ENCODE measurements around the gene CDK15.

The CDK15 gene

DNA sequence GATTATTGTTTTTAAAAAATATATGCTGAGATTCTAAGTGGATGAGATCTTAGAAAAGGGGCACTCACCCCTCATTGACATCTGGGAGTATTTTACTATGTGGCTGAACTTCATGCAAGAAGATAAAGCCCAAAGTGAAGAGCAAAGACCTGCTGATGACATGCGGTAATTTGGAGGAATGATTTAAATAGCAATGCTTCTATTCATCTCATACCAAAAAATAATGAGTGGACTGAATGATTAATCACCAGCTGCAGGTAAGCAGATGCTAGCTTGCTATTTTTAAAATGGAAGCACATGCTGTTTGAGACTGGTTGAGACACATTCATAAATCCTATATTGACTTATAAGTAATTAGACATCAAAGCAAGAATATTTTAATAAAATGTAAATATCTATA, 12.7 kb upstream of the CDK15 start:
- ChIA-PET CTCF (interaction anchor here (0.7 to 2.4 kb wide), 4 partner anchors 67 to 401 kb away, joined by 3 to 13 read pairs (median 4); no protein-coding TSS in a partner anchor), POLR2A (no interaction called here)
- Histone ChIP-seq H3K4me1 (ENCODE audit: control insufficient read depth, insufficient read depth, low read length) (no peaks in the 10 kb centered on the region), H3K27ac (ENCODE audit: extremely low read depth, low read depth, low read length) (no peak overlapping the region), H3K9me3 (ENCODE audit: control insufficient read depth, insufficient read depth, low read depth, low read length) (no peaks in the 10 kb centered on the region), H3K4me3 (ENCODE audit: low read depth, low read length) (no peak overlapping the region), H3K36me3 (ENCODE audit: control insufficient read depth in 2 of 2, insufficient read depth in 1 of 2, low read length in 2 of 2) (no peaks in the 10 kb centered on the region)
- no peak for TF ChIP-seq ZFHX2 (tag by site-specific recombination; conservative IDR thresholded peaks at IDR 0.05)
- TF ChIP-seq ZNF112 (tag by site-specific recombination; IDR thresholded peaks at IDR 0.05), result no peak
- no peak for TF ChIP-seq ZNF280C (tag by site-specific recombination; IDR thresholded peaks at IDR 0.05)
- no peak for TF ChIP-seq ZNF837 (tag by site-specific recombination; IDR thresholded peaks at IDR 0.05)
- TF ChIP-seq ZNF777 (tag by site-specific recombination; IDR thresholded peaks at IDR 0.05; ENCODE audit: borderline replicate concordance), result no peak
- no peak for TF ChIP-seq ZNF132 (tag by site-specific recombination; IDR thresholded peaks at IDR 0.05; ENCODE audit: borderline replicate concordance)
- TF ChIP-seq ZNF391 (tag by site-specific recombination; IDR thresholded peaks at IDR 0.05; ENCODE audit: borderline replicate concordance, low read depth), result no peak
- no peak for TF ChIP-seq ZNF510 (tag by site-specific recombination; IDR thresholded peaks at IDR 0.05; ENCODE audit: insufficient replicate concordance)

DNA sequence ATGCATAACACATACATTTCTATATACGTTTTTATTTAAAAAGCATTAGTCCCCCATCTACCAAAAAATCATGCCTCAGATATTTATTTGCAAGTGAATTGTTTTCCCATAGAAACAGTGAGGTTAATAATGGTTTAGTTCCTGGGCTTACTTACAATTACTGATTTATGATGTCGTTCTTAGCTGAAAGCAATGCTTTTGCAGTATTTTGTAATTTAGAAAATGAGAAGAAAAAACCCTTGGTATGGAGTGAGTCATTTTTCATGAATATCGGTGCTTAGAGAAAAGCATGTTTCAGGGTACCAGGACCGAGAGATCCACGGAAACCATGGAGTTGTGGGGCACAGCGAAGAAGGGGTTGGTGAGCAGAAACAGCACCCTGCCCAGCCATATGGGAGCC, 12.0 kb upstream of the CDK15 start:
- Histone ChIP-seq H3K4me3 (ENCODE audit: low read depth, low read length) (no peak overlapping the region), H3K36me3 (ENCODE audit: control insufficient read depth in 2 of 2, insufficient read depth in 1 of 2, low read length in 2 of 2) (no peaks in the 10 kb centered on the region), H3K4me1 (ENCODE audit: control insufficient read depth, insufficient read depth, low read length) (no peaks in the 10 kb centered on the region), H3K9me3 (ENCODE audit: control insufficient read depth, insufficient read depth, low read depth, low read length) (no peaks in the 10 kb centered on the region), H3K27ac (ENCODE audit: extremely low read depth, low read depth, low read length) (no peak overlapping the region)
- no peak for TF ChIP-seq GLIS1 (tag by site-specific recombination; IDR thresholded peaks at IDR 0.05)
- TF ChIP-seq, protein P1, sequence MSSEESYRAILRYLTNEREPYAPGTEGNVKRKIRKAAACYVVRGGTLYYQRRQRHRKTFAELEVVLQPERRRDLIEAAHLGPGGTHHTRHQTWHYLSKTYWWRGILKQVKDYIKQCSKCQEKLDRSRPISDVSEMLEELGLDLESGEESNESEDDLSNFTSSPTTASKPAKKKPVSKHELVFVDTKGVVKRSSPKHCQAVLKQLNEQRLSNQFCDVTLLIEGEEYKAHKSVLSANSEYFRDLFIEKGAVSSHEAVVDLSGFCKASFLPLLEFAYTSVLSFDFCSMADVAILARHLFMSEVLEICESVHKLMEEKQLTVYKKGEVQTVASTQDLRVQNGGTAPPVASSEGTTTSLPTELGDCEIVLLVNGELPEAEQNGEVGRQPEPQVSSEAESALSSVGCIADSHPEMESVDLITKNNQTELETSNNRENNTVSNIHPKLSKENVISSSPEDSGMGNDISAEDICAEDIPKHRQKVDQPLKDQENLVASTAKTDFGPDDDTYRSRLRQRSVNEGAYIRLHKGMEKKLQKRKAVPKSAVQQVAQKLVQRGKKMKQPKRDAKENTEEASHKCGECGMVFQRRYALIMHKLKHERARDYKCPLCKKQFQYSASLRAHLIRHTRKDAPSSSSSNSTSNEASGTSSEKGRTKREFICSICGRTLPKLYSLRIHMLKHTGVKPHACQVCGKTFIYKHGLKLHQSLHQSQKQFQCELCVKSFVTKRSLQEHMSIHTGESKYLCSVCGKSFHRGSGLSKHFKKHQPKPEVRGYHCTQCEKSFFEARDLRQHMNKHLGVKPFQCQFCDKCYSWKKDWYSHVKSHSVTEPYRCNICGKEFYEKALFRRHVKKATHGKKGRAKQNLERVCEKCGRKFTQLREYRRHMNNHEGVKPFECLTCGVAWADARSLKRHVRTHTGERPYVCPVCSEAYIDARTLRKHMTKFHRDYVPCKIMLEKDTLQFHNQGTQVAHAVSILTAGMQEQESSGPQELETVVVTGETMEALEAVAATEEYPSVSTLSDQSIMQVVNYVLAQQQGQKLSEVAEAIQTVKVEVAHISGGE (tag by site-specific recombination; conservative IDR thresholded peaks at IDR 0.05; ENCODE audit: low read depth), result no peak
- no peak for TF ChIP-seq TRIM28 (IDR thresholded peaks at IDR 0.05; ENCODE audit: borderline replicate concordance, low read length)
- TF ChIP-seq ZNF791 (tag by site-specific recombination; IDR thresholded peaks at IDR 0.05), result no peak
- CTCF ChIA-PET, result interaction anchor here (0.6 to 2.4 kb wide), 6 partner anchors 58 to 400 kb away, joined by 3 to 13 read pairs (median 4); no protein-coding TSS in a partner anchor
- POLR2A ChIA-PET, result no interaction called here

GRCh38 chr2:201795607-201796477, 10.5 kb upstream of the CDK15 start:
- no peaks in the 10 kb centered on the region for H3K36me3 ChIP-seq (ENCODE audit: control insufficient read depth in 2 of 2, insufficient read depth in 1 of 2, low read length in 2 of 2)
- no peaks in the 10 kb centered on the region for H3K9me3 ChIP-seq (ENCODE audit: control insufficient read depth, insufficient read depth, low read depth, low read length)
- CTCF ChIA-PET, result interaction anchor here (0.6 to 2.4 kb wide), 17 partner anchors 11 to 562 kb away, joined by 3 to 21 read pairs (median 4); partner anchors contain the start of gene CDK15
- H3K4me3 ChIP-seq (ENCODE audit: low read depth, low read length), result no peak overlapping the region
- POLR2A ChIA-PET, result no interaction called here
- no peaks in the 10 kb centered on the region for H3K4me1 ChIP-seq (ENCODE audit: control insufficient read depth, insufficient read depth, low read length)
- TF ChIP-seq BCL11B (tag by site-specific recombination; IDR thresholded peaks at IDR 0.05; ENCODE audit: low read depth), result no peak
- TF ChIP-seq ZNF654 (tag by site-specific recombination; IDR thresholded peaks at IDR 0.05; ENCODE audit: low read depth), result peak; percentile 84
- peak; percentile 81 for TF ChIP-seq CTCF (tag by site-specific recombination; IDR thresholded peaks at IDR 0.05)
- TF ChIP-seq ZNF362 (tag by site-specific recombination; IDR thresholded peaks at IDR 0.05), result peak; percentile 79
- no peak for TF ChIP-seq ZNF157 (tag by site-specific recombination; IDR thresholded peaks at IDR 0.05)
- no peak for TF ChIP-seq ZFP69B (tag by site-specific recombination; IDR thresholded peaks at IDR 0.05)
- TF ChIP-seq IKZF3 (tag by site-specific recombination; IDR thresholded peaks at IDR 0.05), result peak; percentile 25; the same call in 1 of the 2 replicates
- TF ChIP-seq ZBTB17 (tag by site-specific recombination; IDR thresholded peaks at IDR 0.05), result peak; percentile 60
- TF ChIP-seq ZNF2 (tag by site-specific recombination; IDR thresholded peaks at IDR 0.05), result peak; percentile 46; the same call in 1 of the 2 replicates
- no peak overlapping the region for H3K27ac ChIP-seq (ENCODE audit: extremely low read depth, low read depth, low read length)

Measured in HEK293 (cell line).